Liver (tissue), 9 donors: Measurements from ENCODE around the gene DNALI1. TPM values are rescaled to one million over a fixed set of nuclear protein-coding genes. Genes with fewer than 3 reads are reported as not detected.

Experiments used
- DNase-seq: peaks from one replicate; pipeline ENCODE4 v3.0.0-alpha.2; 2017; ENCODE audit warnings: low spot score
- H3K27ac ChIP-seq, 2 donors: one replicate each; pipeline ENCODE4 v1.7.0; 2013; ENCODE audit warnings: inconsistent platforms in 2 of 2, low read length in 2 of 2, control low read depth in 1 of 2, low read depth in 1 of 2, mild to moderate bottlenecking in 1 of 2
- H3K27me3 ChIP-seq, 4 donors: one replicate each; pipeline versions ENCODE4 v1.6.1 to v1.7.0; 2013; ENCODE audit warnings: low read length in 3 of 4, inconsistent platforms in 1 of 4, mild to moderate bottlenecking in 1 of 4, moderate library complexity in 1 of 4; ENCODE audit not compliant: control insufficient read depth in 4 of 4, insufficient read depth in 4 of 4
- H3K36me3 ChIP-seq, 4 donors: one replicate each; pipeline versions ENCODE4 v1.6.1 to v1.7.0; 2013; ENCODE audit warnings: low read length in 3 of 4, mild to moderate bottlenecking in 3 of 4, low read depth in 1 of 4, moderate library complexity in 1 of 4; ENCODE audit not compliant: control insufficient read depth in 4 of 4, insufficient read depth in 3 of 4
- H3K4me1 ChIP-seq, 4 donors: one replicate each; pipeline versions ENCODE4 v1.6.1 to v1.7.0; 2013; ENCODE audit warnings: low read length in 3 of 4, mild to moderate bottlenecking in 3 of 4, moderate library complexity in 1 of 4; ENCODE audit not compliant: control insufficient read depth in 4 of 4, insufficient read depth in 4 of 4
- H3K4me3 ChIP-seq, 3 donors: one replicate each; pipeline versions ENCODE4 v1.6.1 to v1.7.0; 2013; ENCODE audit warnings: low read length in 3 of 3, control low read depth in 1 of 3, low read depth in 1 of 3, mild to moderate bottlenecking in 1 of 3
- H3K9ac ChIP-seq, 2 donors: one replicate each; pipeline ENCODE4 v1.7.0; 2013; ENCODE audit warnings: low read length in 2 of 2, mild to moderate bottlenecking in 2 of 2, moderate library complexity in 2 of 2, control low read depth in 1 of 2, low read depth in 1 of 2
- H3K9me3 ChIP-seq, 4 donors: one replicate each; pipeline versions ENCODE4 v1.6.1 to v1.7.0; 2013; ENCODE audit warnings: low read length in 3 of 4; ENCODE audit not compliant: control insufficient read depth in 4 of 4
- FOXA1 ChIP-seq: IDR thresholded peaks from 2 replicates; pipeline ENCODE4 v1.6.1; 2016; ENCODE audit warnings: antibody characterized with exemption
- FOXA2 ChIP-seq: IDR thresholded peaks from 2 replicates; pipeline ENCODE4 v1.6.1; 2016; ENCODE audit warnings: antibody characterized with exemption
- HNF4G ChIP-seq: IDR thresholded peaks from 2 replicates; pipeline ENCODE4 v1.6.1; 2016; ENCODE audit warnings: antibody characterized with exemption
- JUND ChIP-seq, 2 donors: IDR thresholded peaks; 2 replicates each; pipeline ENCODE4 v1.6.1; 2016; ENCODE audit warnings: antibody characterized with exemption in 2 of 2
- MAX ChIP-seq: IDR thresholded peaks from 2 replicates; pipeline ENCODE4 v1.6.1; 2016; ENCODE audit warnings: antibody characterized with exemption
- REST ChIP-seq: IDR thresholded peaks from 2 replicates; pipeline ENCODE4 v1.6.1; 2016; ENCODE audit warnings: antibody characterized with exemption, mild to moderate bottlenecking
- SP1 ChIP-seq: IDR thresholded peaks from 2 replicates; pipeline ENCODE4 v1.6.1; 2018; ENCODE audit warnings: antibody characterized with exemption, mild to moderate bottlenecking
- ZBTB33 ChIP-seq: IDR thresholded peaks from 2 replicates; pipeline ENCODE4 v1.6.1; 2016; ENCODE audit warnings: antibody characterized with exemption
- WGBS: extraction: QIAGEN DNeasy Blood & Tissue Kit; methylation state at CpG from one replicate; pipeline ENCODE4 v1.1.7; 2013; 5-methylcytosine and 5-hydroxymethylcytosine counted together
- polyA plus RNA-seq, 2 donors: library from polyadenylated mRNA; stranded (reverse) in 1 of 2; unstranded in 1 of 2; fragments of 200-250 nt in 1 of 2; fragments of >200 nt in 1 of 2; fragmentation: Nextera tagmentation in 1 of 2; extraction: Ambion mirVana in 1 of 2; gene quantifications; one replicate each; pipeline versions ENCODE4 v1.2.1 to v1.2.3, GENCODE V29; 2013 to 2015
- total RNA-seq, 2 donors: library from RNA; depleted of rRNA; stranded (reverse); fragments of >200 nt; gene quantifications; one replicate each; pipeline ENCODE4 v1.2.3, GENCODE V29; 2014
- donor health status: healthy.
- donor health status: healthy.
- donor health status: healthy.
- donor health status: healthy.
- donor health status: healthy.

Gene DNALI1
- total and polyA plus RNA-seq, 4 donors, result 1.5 to 8.6 (median 4.1) TPM

- H3K9ac ChIP-seq, result no peak overlapping the region
- no peak for DNase-seq
- H3K4me3 ChIP-seq, result no peak overlapping the region
- H3K27me3 ChIP-seq, result no peaks in the 10 kb centered on the region
- no peaks in the 10 kb centered on the region for H3K9me3 ChIP-seq
- peaks cover 0 to 7% (median 1%) of the 10 kb centered on the region in 4 donors for H3K4me1 ChIP-seq
- TF ChIP-seq FOXA2, result no peak
- TF ChIP-seq FOXA1, result no peak
- 90% methylated on average over 3 of the region's 3 CpGs for WGBS
- H3K36me3 ChIP-seq, result peaks cover 5 to 70% (median 58%) of the 10 kb centered on the region in 4 donors
- H3K27ac ChIP-seq, result no peak overlapping the region
Observed at GRCh38 chr1:37567023-37567422, 10.3 kb downstream of the DNALI1 start.

GRCh38 chr1:37570528-37571334 is 14.0 kb downstream of the DNALI1 start:
- no peak for DNase-seq
- WGBS, result 93% methylated on average over 3 of the region's 3 CpGs

GRCh38 chr1:37574834-37575480 is 18.2 kb downstream of the DNALI1 start:
- Histone ChIP-seq H3K9ac (no peak overlapping the region), H3K9me3 (no peaks in the 10 kb centered on the region), H3K4me1 (no peaks in the 10 kb centered on the region), H3K27me3 (no peaks in the 10 kb centered on the region), H3K27ac (no peak overlapping the region), H3K36me3 (peaks cover 20 to 86% (median 57%) of the 10 kb centered on the region in 4 donors), H3K4me3 (no peak overlapping the region)
- WGBS, result 86% methylated on average over 7 of the region's 7 CpGs
- TF ChIP-seq SP1 (no peak), FOXA1 (no peak), ZBTB33 (no peak), REST (no peak)
- no peak for DNase-seq

More at GRCh38 chr1:37570528-37571334, 14.0 kb downstream of the DNALI1 start:
- H3K4me1 ChIP-seq, result no peaks in the 10 kb centered on the region
- H3K4me3 ChIP-seq, result no peak overlapping the region
- no peaks in the 10 kb centered on the region for H3K27me3 ChIP-seq
- no peak overlapping the region for H3K27ac ChIP-seq
- TF ChIP-seq MAX, result no peak
- no peak for TF ChIP-seq REST
- TF ChIP-seq HNF4G, result no peak
- no peak for TF ChIP-seq JUND (IDR thresholded peaks at IDR 0.05)
- no peaks in the 10 kb centered on the region for H3K9me3 ChIP-seq
- peaks cover 16 to 94% (median 75%) of the 10 kb centered on the region in 4 donors for H3K36me3 ChIP-seq
- no peak overlapping the region for H3K9ac ChIP-seq
